Renal pelvis (tissue), 4 donors: Measurements from ENCODE around the gene PSMC5. TPM values are rescaled to one million over a fixed set of nuclear protein-coding genes. Genes with fewer than 3 reads are reported as not detected.

Experiments
- DNase-seq: peaks from one replicate; pipeline ENCODE4 v3.0.0-alpha.2; 2013
- polyA plus RNA-seq, 3 donors: library from polyadenylated mRNA; unstranded; fragments of 120-200 nt; gene quantifications; one replicate each; pipeline ENCODE4 v1.2.1, GENCODE V29; 2013; ENCODE audit not compliant: insufficient read length in 3 of 3

The PSMC5 gene
- polyA plus RNA-seq, 3 donors, result 170 to 203 (median 178) TPM

DNA sequence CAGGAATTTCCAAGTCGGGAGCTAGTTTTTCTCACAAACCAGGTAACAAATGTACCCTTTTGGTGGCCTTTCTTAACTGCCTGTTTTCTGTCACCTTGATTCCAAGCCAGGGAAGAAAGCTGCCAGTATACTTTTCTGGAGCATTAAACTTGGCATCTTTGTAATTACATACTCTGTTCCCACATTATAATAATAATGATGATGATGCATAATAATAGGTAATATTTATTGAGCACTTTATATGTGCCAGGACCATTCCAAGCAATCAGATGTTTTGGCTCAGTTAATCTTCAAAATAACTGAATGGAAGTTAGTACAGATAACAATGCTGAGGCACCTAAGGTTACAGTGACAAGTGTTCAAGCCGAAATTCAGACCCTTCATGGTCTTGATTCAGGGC is 11.1 kb upstream of the PSMC5 start:
- DNase-seq, result no peak

DNA sequence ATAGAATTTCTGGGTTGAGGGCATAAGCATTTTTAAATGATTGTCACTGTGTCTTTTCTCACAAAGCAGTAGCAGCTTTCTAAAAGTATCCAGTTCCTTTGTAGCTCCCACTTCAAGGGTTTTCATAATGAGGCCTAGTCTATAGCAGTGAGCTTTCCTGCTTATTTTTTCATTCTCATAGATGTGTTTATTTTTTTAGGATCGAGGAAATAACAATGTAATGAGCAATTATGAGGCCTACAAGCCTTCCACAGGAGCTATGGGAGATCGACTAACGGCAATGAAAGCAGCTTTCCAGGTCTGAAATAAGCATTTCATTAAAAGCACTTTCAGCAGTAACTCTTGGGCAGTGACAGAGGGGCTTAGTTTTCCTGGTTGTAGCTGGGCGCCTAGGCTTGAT is 10.6 kb upstream of the PSMC5 start:
- no peak for DNase-seq

DNA sequence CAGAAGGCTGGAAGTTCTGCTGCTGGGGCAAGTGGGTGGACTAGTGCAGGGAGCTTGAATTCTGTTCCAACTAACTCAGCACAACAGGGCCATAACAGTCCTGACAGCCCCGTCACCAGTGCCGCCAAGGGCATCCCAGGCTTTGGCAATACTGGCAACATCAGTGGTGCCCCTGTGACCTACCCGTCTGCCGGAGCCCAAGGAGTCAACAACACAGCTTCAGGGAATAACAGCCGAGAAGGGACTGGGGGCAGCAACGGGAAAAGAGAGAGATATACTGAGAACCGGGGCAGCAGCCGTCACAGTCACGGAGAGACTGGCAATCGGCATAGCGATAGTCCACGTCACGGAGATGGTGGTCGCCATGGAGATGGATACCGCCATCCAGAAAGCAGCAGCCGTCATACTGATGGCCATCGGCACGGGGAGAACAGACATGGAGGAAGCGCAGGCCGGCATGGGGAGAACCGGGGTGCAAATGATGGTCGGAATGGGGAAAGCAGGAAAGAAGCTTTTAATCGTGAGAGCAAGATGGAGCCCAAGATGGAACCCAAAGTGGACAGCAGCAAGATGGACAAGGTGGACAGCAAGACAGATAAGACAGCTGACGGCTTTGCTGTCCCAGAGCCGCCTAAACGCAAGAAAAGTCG is 9.4 kb upstream of the PSMC5 start:
- no peak for DNase-seq

DNA sequence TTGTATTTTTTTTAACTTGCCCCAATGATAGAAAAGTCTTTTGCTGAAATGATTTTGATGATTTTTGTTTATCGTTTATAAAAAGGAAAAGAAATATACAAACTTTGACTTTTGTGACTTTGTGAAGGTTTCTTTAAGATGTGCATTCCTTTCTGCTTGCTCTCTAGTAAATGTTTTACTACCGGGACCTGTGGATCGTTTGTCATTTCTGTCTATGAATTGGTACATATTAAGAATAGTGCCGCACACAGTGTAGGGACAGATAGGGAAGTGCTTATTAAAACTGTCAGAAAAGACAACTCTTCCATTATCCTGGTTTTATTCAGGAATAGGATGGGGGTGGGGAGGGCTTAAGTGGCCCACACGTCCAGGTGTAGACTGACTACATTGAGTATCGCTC is 8.1 kb upstream of the PSMC5 start:
- no peak for DNase-seq

DNA sequence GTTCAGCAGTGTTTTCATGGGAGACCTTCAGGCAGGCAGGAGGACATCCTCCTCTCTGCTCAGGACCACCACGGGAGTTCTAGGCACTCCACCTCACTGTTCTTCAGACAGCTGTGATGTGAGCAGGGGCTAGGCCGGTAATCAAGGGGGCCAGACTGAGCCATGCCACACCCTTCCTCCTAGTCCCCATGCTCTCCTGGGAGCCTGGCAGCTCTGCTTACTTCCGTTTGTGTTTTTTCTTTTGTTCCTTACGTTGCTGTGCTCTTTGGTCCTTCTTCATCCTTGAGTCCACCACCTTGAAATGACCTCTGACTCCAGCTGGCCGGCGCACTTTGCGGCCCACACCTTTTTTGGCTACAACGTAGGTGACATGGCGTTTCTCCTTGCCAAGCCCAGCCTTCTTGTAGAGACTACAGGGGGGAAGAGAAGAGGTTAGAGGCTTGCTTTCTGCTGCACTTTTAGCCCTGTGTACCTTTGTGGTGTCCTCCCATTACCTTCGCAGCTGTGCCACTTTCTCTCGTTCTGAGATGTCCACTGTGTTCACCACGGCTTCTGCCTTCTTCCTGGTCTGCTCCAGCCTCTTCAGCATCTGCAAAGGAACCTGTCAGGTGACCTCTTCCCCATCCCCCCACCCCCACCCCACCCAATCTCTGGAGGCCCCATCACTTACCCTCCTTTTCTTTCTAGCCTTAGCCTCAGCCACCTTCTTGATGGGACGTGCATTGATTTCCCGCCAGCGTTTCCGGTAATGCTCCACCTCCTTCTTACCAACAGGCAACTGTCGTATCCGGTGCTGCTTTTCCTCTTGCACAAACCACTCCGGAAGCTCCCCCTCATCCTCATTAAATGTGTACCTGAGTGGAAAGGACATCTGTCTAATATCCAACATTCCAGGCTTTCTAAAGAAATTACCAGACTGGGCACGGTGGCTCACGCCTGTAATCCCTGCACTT is 7.4 kb upstream of the PSMC5 start:
- no peak for DNase-seq

DNA sequence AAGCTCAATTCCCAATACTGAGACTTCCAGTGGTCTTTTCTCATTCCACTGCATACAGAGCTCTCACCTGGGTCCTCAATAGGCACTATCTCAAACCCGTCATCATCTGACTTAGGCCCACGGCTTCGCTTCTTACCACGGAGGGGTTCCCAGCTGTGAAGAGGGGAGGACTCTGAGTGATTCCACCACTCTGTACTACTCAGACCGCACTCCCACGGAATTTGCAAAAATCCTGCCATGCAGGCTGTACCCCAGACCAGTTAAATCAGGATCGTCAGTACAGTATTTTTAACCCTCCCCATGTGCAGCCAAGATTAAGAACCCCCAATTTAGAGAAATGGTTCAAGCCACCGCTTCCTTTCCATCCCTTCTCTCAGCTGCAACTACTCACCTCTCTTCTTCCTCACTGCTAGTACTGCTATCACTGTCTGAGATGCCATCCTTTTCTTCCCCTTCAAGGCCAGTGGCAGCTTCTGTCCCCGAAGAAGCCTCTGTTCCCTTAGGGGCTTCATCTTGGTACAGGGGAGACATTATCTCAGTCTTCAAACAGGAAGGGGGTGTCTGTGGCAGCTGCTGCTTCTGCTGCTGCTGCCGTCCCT is 6.2 kb upstream of the PSMC5 start:
- no peak for DNase-seq

DNA sequence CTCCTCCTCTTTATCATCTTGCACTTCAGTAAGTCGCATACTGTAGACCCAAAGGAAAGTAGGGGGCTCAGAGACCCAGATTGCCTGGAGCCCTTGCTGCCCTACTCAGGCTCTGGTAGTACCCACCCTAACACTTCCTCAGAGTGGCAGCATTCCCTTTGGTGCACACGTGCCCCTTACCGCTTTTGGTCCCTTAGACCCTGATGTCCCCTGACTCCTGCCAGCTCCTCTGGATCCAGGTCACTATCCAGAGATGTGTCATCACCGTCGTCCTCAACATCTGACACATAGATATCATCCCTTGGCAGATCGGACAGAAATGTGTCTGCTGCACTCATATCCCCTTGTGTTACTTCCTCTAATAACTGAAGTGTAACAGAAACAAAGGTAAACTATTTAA is 5.4 kb upstream of the PSMC5 start:
- DNase-seq, result no peak

DNA sequence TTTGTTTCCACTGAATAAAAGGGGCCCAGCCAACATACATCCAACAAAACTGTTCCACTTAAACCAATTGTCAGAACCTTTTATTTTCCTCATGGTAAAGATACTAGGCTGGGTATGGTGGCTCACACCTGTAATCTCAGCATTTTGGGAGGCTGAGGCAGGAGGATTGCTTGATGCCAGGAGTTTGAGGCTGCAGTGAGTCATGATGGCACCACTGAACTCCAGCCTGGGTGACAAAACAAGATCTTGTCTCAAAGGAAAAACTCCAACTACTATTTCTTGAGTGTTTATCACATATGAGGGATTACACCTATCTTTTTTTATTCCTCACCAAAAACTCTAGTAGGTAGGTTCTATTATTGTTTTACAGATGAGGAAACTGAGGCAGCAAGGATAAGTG is 4.7 kb upstream of the PSMC5 start:
- DNase-seq, result no peak

DNA sequence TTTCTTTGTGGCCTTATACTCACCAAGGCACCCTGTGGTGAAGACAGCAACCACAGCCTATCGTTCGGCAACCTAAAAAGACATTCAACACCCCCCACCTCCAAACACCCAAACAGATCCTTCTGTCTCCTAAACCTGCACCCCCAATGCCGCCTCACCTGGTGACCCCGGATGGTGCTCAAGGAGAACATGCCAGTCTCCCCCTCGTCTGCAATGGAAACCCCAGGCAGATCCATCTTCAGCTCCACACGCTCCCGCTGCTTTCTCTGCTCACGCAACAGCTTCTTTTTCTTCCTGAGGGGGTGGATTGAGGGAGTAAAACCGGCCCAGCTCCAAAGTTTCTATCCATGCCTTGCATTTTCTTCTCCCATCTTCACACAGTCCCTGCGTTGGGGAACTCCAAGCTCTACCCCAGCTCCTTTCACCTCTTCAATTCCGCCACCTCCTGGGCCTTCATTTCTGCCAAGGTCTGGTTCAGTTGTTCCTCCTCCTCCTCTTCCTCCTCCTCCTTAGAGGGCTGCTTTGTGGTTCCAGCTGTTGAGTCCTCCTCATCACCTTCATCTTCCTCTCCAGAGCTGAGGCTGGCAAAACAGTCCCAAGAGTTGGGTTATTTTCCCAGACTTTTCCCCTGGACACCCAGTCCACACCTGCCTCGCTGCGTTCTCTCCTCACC is 3.4 kb upstream of the PSMC5 start:
- DNase-seq, result no peak

DNA sequence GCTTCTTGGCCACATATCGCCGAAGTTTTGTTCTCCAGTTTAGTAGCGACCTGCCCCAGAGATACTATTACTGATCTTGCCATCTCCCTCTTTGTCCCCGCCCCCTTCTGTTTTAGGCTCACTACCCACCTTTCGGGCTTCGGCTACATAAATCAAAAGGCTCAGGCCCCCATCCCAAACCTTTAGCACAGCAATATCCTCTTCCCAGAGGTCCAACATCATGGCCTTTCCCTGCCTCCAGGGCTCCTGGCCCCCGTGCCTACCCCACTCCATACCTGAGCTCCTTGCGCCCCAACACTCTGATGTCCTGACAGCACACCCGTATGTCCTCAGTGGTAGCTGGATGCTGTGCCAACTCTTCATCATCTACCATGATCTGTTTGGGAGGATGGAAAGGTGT is 2.9 kb upstream of the PSMC5 start:
- no peak for DNase-seq

DNA sequence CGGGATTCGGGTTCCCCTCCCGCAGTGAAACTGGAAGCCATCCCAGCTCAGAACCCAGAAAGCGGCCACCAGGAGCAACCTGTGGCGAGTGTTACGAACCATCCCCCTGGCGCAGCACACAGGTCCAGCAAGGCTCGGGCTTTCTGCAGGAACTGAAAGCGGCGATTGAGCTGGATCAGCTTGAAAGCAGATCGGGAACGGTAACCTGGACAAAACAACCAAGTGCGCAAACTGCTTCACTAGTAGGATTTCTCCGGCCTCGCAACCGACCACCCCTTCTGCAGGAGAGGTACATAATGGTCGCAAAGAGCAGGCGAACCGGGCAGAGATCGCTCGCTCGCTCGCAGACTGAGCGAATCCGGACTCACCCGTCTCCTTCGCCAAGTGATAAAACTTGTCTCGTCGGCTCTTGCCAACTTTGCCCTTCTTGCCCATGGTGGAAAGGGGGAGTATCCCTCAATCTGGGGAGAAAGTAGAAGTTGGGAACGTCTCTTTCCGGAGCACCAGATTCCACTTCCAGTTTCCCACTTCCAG is 696 bp upstream of the PSMC5 start:
- DNase-seq, result no peak

DNA sequence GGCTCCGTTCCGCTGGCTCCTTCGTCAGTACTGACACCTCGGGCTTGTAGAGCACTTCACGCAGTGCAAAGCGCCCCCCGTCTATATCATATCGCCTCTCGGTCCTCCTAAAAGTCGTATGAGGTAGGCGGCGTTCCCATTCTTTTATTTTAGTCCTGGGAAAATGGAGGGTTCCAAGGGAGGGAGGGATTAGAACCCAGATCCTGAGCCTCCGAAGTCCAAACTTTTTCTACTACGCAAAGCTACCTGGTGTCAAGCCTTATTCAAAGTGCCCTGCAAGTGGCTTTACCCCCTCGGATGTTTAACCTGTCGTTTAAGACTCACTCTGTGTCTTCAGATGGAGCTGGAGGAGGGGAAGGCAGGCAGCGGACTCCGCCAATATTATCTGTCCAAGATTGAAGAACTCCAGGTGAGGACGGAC is 580 bp downstream of the PSMC5 start:
- no peak for DNase-seq

DNA sequence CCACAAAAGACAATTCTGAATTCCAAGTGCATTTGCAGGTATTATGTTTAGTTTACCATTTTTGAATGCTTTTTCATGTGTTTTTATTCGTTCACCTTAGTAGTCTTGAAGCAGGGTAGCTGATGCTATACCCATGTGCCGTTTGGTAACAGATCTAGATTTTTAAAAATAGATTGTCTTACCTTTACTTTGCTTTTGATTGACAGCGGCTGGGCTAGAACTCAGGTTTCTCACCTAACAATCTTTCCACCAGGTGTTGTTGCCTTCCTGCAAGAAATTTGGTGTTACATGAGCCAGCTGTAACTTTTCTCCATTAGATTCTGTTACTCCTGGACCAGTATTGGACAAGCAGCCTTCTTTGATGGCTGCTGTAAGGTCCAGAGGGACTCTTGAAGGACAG is 1.7 kb downstream of the PSMC5 start:
- DNase-seq, result no peak

DNA sequence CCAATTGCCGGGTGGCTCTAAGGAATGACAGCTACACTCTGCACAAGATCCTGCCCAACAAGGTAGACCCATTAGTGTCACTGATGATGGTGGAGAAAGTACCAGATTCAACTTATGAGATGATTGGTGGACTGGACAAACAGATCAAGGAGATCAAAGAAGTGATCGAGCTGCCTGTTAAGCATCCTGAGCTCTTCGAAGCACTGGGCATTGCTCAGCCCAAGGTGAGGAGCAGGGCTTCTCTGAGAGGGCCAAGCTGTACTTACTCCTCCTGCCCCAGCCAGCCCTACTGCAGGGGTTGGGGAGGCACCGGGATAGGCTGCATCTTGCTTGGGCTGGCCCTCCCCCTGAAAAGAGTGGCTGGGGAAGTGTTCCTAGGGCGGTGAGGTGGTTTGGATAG is 3.0 kb downstream of the PSMC5 start:
- no peak for DNase-seq

DNA sequence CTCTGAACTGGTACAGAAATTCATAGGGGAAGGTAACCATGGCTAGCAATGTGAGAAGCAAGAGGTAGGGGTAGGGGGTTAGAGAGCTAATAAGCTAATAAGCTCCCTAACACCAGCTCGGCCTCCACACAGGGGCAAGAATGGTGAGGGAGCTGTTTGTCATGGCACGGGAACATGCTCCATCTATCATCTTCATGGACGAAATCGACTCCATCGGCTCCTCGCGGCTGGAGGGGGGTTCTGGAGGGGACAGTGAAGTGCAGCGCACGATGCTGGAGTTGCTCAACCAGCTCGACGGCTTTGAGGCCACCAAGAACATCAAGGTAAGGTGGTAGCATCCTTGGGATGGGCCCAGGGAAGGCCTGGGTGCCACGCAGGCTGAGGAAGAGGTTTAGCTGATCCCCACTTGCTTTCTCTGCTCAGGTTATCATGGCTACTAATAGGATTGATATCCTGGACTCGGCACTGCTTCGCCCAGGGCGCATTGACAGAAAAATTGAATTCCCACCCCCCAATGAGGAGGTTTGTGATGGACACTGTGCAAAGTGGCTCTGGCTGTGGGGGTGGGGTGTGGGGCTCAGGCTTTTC is 3.8 kb downstream of the PSMC5 start:
- no peak for DNase-seq

DNA sequence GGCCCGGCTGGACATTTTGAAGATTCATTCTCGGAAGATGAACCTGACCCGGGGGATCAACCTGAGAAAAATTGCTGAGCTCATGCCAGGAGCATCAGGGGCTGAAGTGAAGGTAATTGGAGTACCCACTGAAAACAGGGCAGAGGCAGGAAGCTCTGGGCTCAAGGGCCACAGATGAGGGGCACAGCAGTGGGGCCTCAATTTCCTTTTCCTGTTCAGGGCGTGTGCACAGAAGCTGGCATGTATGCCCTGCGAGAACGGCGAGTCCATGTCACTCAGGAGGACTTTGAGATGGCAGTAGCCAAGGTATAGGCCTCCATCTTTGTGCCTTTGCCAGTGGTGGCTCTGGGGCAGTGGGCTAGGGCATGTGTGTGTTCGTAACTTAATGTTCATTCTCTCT is 4.3 kb downstream of the PSMC5 start:
- DNase-seq, result no peak

DNA sequence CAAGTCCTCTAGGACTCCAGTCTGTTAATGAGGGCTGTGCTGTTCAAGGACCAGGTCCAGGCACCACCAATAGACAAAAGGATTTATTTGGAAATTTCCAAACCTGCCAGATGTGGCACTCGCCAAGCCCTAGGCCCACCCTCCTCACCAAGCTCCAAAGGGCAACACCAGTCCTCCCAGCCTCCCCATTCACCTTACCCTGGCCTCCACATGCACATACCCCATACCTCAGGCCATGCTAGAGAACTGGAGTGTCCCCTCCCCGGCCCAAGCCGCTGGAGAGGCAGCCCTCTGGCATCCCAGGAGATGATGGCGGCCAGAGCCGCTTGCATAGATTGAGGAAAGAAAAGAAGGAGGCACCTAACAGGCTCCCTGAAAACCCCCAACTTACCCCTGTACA is 4.8 kb downstream of the PSMC5 start:
- no peak for DNase-seq

DNA sequence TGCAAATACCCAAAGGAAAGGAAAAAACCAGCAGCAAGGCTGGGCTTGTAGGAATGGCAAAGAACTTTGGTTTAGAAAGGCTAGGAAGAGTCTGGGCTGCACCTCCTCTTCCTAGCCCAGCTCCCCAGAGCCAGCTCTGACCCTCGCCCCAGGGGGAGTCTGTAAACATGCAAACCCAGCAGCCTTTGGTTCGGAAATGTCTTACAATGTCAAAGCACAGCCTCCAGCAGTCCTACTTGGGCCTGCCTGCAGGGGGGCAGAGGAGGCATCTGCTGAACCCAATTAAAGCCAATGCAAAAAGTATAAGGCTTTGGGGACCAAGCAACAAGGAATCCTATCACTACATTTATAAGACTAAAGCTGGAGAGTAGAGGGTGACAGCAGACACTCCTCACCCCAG is 5.2 kb downstream of the PSMC5 start:
- DNase-seq, result no peak

DNA sequence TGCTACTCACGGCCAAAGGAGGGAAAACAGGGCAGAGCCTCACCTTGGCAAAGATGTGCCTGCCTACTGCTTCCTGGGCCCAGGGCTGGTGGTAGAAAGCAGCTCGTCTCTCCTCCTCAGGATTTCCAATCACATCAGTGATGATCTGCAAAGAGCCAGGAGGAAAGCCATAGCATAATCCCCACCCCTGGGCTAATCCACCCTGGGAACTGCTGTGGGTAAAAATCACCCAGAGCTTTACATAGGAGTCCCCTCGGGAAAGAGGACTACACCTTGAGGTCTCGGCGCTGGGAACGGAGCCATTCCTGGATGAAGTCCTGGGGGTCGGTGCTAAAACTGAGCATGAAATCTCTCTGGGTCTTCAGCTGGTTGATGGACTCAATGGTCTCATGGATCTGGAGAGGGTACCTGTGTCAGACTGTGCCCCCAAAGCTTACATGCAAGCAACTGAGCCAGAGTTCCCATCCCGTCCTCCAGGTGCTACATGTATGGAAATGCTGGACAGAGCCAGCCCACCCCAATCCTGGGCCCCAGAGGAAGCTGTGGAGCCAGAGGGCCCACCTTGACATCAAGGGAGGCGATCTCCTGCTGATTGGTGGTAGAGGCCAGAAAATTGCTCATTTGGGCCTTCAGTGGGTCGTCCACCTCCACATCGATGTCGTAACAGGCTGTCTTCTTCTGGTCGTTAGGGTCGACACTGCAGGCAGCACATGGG is 6.0 kb downstream of the PSMC5 start:
- DNase-seq, result no peak

DNA sequence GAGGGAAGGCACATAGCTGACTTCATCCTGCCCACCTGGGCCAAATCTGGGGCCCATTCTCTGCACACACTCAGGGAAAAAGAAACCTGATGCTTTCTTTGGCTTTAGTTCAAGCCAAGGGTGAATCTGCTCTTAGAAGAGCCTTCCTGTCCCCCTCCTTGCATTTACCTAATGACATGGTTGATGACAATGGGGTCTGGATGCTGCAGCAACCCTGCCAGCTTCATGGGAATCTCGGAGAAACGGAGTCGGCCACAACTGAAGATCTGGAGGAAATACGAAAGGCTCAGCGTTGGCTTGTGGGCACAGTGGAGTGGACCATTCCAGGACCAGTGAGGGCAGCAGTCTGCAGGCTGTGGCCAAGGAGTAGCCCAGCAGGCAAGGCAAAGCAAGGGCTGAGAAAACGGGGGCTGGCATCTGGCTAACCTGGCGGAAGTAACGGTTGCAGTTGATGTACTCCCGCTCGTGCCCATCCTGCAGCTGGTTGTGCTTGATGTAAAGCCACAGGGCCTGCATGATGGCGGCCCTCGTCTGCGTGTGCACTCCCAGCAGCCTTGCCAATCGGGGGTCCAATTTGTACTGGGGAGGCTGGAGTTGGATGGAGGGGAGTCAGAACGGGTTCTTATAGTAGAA is 6.6 kb downstream of the PSMC5 start:
- DNase-seq, result no peak
